Uterus (tissue), 2 donors: ENCODE data around the gene CFAP74.

Experiments used
- CTCF ChIP-seq, 4 experiments: fragments of 200-600 bp in 2 of 4; fragments of 450-650 bp in 2 of 4; sonication (generic) in 2 of 4; IDR thresholded peaks; one replicate each; pipeline ENCODE4 v1.5.1; 2016 to 2019; ENCODE audit warnings: antibody characterized with exemption in 4 of 4, mild to moderate bottlenecking in 2 of 4, moderate library complexity in 1 of 4
- POLR2A ChIP-seq, 2 donors: fragments of 450-650 bp; IDR thresholded peaks; one replicate each; pipeline ENCODE4 v1.6.1; 2016; ENCODE audit warnings: antibody characterized with exemption in 2 of 2, mild to moderate bottlenecking in 1 of 2, moderate library complexity in 1 of 2

GRCh38 chr1:1971688-1972087, 31.9 kb downstream of the CFAP74 start:
- TF ChIP-seq CTCF (IDR thresholded peaks at IDR 0.05) (no peak), POLR2A (IDR thresholded peaks at IDR 0.05) (no peak)
